HG03095 (cell line): ENCODE measurements around the gene LNX2.

ENCODE experiments used
- ATAC-seq: cut with Tn5 transposase; IDR thresholded peaks from one replicate; pipeline ENCODE4 v1.9.1; 2021; ENCODE audit warnings: moderate library complexity; ENCODE audit not compliant: unreplicated experiment

LNX2 gene

DNA sequence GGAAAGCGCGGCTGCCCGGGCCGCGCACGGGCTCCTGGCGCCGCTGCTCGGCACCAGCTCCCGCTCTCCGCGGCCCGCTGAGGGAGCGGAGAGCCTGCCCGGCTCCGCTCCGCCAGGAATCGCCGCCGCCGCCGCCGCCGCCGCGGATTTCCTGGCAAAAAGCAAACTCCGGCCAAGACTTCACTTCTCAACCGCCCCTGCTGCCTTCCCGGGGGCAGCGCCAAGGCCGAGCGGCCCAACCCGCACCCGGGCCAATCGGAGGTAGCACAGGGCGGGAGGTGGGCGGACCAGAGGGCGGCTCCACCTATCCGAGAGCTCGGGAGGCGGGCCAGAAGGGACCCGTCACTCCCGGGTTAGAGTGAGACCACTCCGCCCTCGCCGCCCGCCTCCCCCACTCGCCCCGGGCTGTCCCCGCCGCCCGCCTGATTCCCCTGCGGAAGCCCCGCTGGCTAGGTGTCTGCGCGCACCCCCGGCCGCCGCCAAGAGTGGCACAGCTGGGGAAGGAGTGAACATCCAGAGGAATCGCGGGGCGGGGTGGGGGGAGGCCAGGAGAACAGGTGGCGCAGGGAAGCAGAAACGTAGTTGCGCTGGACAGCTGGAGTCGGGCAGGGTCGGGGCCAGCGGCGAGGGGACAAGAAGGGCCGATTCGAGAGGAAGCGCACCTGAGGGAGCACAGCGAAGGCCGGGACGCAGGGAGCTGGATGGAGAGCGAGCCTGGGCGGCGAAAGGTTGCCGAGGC is at the start of gene LNX2:
TSS of gene LNX2 (minus strand) at position 153 of the 739 bp plus-strand sequence. CDS start 38,826 bp downstream, outside the sequence.
- peak; percentile 87 for ATAC-seq

DNA sequence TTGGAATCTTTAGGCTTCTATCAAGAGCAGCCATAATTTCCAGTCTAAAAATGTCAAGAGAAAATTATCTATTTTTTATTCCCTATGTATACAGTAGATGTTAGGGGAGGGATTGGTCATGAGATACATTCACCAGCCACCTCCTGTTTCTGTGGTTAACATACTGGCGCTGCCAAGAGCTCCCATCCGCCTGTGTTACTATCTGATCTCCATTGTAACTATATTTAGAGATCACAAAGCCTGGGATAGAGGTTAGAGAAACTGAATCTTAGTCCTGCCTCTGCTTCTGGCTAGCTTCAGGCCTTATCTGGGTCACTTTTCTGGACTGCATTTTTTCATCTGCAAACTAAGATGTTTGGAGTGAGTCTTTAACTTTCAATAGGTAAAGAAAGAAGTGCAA is 47.6 kb upstream of the LNX2 start:
- ATAC-seq, result no peak

DNA sequence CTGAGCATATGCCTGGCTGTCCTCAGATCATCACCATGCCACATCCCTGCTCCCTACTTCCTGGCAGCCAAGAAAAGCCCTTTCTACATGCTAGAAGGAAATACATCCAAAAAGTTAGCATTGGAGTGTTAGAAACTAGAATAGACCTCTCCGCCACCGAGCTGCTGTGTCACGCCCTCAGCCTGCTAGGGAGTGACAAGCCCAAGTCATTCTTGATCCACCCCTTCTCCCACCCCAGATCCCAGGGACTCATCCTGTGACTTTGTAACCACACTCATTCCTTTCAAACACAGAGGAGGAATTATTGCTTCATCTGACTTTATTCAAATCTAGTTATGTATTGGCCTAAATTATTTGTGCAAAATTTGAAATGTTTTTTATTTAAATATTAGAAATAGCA is 46.6 kb upstream of the LNX2 start:
- ATAC-seq, result no peak

DNA sequence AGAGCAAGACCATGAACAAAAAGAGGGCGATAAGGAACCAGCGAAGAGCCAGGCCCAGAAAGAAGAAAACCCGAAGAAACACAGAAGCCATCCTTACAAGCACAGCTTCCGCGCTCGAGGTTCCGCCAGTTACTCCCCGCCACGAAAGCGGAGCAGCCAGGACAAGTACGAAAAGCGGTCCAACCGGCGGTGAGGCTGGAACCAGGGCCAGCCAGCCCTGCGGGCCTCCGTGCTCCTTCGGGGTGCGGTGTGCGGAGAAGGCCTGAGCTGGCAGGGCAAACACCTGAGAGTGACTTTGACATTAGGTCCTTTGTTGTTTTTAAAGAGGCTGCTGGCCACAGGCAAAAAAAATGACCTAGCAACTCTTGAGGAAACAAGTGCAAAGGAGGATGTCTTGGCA is 45.4 kb upstream of the LNX2 start:
- ATAC-seq, result no peak

DNA sequence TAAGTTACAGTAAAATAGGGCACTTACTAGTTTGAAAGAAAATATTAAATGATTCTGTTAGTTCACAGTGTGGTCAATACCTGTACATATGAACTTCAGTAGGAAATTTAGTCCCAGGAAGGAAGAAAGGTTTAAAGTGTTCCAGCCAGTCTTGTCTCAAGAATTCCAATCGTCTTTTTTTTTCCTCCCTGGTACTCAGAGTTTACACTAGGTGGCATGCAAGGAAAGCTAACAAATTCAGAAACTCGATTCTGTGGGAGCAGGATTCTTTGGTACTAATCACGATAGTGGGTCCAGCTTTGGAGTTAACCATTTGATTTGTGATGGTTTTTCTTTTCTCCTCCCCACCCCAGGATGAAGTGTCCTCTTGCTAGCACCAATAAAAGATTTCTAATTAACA is 45.0 kb upstream of the LNX2 start:
- ATAC-seq, result no peak

DNA sequence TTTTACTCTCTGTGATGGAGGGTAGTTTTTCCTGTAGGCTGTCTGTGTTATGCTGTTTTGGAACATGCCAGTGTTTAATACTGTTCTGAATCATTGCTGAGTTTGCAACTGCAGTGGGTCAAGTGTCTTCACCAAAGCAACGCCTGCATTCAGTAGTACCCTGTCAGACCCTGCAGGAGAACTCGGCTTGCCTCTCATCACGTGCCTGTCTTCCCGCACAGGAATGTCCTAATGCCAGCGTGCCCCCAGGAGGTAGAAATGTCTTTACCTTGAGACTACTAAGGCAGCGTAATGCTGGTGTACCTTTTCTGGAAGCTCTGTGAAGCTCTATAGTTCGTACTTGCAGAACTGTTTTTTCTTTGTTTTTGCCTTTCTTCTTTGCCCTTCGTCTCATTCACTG is 43.6 kb upstream of the LNX2 start:
- no peak for ATAC-seq

DNA sequence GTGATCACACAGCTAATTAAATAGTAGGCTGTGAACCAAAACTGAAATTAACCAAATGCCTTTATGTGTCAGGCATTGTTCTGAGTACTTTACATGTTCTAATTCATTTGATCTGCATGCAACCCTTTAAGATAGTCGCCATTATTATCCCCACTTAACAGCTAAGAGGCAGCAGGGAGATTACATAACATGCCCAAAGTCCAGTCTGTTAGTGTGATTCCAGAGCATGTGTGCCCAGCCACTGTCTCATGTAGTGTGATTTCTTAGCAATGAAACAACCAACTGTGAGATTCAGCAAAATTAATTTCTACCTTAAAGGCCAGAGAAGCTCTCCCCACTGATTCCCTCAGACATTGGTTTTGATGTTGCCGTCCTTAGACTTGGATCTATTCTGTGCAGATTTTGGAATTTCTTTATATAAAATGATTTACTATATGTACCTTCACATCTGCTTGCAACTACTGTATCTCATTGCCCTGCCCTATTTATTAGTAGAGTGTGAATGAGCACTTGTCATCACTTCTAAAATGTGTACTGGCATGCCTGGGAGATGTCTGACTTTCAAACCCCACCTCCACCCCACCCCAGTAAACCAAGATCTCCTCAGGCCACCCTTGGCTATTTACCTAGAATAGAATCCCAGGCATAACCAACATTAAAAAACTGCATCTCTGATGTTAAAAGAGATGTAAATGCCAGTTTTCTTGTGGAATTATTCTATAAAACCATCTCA is 42.6 kb upstream of the LNX2 start:
- no peak for ATAC-seq

DNA sequence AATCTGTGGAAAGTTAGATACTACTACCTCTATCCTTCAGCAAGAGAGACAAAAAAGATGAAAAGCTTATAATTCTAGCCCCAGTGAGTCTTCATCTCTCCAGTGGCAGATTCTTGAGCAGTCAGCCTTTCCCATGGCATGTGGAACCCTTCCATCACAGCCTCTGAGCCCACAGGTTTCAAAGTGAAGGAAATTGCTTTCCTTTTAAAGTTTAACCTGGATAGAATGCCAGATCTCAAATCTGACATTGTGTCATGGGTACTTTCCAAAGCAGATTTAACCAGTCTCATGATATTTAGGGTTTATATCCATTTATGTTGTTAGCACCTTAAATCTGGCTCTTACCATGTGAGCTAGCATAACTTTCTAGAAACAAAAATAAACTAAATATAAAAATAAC is 40.7 kb upstream of the LNX2 start:
- no peak for ATAC-seq

DNA sequence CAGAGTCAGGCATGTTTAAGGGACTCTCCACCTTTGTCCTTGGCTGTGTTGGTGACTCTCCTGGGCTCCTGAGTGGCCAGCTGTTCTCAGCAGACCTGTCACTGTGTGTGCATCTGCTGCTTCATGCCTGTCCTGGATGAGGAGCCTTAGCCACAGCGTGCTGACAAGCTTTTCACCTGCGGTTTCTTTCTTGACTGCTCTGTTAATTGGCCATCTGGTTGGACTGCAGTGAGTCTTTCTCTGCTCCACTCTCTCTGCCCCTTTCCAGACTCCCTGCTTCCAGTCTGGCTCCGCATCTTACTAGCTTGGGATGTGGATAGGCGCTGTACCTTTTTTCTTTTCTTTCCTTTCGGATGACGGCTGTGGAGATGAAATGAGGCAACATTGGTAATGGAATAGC is 40.2 kb upstream of the LNX2 start:
- no peak for ATAC-seq

DNA sequence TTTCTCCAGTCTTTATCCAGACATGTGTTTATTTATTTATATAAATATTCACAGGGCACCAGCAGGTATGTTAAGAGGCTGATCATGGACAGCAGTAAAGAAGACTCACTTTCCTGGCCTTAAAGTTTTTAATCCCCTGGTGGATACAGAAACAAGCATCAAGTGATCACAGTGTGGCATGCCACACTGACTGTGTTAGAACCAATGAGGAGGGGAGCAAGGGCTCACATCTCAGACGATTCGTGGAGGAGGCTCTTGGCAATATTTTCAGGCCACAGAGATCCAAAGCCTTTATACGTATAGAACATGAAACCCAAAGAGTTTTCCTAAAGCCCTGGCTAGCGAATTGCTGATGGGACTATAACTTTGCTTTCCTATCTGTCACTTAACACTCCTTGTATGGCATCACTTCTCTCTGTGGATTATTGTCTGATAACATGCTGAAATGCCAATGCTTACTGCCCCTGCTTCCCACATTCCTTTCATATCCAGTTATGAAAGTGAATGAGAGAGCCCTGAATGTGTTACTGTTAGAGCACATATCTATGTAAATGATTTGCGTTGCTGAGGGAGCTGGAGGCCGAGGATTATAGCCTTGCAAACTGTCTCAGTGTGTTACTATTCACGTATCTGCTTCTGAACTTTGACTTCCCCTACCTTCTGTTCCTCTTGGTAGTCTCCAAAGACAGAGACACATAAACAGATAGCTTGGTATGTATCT is 39.0 kb upstream of the LNX2 start:
- no peak for ATAC-seq

DNA sequence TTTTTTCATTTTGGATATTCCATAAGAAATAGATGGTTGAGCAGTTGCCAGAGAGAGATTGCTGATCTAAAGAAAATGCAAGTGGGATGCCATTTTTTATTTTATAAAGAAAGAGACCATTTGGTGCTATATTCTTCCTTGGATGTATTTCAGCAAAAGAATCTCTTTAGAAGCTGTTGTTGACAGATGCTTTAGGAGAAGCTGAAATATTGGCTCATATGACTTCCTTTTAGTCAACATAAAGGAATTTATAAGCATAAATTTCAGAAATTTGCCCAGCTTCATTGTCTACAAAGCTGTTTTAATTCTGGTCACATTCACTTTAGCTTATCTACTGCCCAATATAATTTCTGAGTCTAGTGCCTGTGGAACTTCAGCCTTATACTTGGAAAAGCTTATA is 38.2 kb upstream of the LNX2 start:
- no peak for ATAC-seq

DNA sequence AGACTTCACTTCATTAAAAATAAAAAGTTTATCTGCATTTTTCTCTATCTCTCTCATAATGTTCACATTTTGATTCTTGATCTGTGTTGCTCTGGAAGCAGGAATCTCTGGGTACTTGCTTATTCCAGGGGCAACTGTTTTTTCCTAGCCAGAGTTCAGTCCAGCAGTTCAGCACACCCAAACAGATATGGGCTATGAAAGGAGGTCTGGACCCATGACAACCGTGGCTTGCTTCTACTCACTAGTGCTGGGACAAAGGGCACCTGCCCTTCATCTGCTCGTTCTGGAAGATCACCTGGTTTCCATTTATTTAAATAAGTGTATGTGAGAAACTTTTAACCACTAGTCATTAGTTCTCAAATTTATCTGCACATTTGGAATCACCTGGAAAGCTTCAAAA is 37.4 kb upstream of the LNX2 start:
- no peak for ATAC-seq

DNA sequence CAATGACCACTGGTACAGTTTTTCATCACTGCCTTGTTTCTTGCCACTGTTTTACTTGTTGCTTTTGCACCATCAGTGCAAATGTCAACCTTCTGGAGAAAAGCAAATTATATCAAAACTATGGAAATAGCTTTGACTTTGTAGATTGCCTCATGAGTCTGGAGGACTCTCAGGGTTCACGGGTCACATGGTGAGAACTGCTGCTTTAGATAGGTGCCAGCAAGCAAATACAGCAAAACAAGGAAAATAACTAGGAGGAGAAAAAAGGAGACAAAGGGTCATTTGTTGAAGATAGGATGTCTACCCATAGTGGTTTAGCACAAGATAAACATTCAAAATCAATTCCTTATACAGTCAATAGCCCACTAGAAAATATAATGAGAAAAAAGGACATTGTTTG is 34.5 kb upstream of the LNX2 start:
- ATAC-seq, result no peak

DNA sequence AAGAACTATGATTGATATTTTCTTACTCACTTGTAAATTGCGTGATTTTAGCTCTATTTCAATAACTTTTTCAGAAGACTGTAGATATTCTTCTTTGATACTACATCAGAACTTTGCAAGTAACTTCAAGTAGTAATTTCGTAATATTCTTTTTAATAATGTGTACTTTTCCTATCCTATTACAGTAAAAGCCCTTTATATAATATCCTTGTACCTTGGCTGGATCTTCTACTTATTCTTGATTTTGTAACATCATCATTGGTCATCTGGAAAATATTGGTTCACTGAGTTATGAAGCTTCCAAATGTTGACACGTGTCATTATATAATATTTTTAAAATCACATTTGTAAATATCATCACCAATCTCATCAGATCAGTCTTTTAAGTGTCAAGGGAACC is 33.7 kb upstream of the LNX2 start:
- no peak for ATAC-seq

DNA sequence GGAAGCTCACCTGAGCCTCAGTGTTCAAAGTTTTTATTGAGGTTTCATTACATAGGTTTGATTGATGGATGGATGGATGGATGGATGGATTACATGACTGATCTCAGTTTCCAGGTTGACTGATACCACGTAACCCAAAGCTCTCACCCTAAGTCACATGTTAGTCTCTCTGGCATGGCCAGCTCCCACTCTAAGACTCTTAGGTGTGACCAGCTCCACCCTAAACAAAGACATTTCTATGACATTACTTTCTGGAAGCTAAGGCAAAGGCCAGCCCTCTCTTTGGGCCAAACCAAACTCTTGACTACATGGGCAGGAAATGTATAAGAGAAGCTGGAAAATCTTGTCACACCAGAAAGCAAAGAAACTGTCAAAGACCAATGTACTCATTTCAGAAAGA is 30.0 kb upstream of the LNX2 start:
- no peak for ATAC-seq

DNA sequence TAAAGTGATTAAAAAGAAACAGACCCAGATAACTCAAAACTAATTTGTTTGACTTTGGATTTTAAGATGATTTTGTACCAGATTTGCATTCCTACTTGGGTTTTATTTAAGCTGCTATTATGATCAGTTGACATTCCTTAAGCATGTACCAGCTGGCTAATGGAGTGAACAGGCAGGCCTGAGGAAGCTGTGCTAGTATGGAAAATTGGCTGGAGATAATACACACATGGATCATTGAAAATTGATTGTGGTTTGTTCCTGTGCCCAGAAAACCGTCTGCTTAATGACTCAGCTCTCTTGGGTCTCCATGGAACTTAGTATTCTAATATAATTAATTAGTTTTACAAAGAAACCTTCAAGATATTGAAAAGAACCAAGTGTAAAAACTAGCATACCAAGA is 24.0 kb upstream of the LNX2 start:
- no peak for ATAC-seq

DNA sequence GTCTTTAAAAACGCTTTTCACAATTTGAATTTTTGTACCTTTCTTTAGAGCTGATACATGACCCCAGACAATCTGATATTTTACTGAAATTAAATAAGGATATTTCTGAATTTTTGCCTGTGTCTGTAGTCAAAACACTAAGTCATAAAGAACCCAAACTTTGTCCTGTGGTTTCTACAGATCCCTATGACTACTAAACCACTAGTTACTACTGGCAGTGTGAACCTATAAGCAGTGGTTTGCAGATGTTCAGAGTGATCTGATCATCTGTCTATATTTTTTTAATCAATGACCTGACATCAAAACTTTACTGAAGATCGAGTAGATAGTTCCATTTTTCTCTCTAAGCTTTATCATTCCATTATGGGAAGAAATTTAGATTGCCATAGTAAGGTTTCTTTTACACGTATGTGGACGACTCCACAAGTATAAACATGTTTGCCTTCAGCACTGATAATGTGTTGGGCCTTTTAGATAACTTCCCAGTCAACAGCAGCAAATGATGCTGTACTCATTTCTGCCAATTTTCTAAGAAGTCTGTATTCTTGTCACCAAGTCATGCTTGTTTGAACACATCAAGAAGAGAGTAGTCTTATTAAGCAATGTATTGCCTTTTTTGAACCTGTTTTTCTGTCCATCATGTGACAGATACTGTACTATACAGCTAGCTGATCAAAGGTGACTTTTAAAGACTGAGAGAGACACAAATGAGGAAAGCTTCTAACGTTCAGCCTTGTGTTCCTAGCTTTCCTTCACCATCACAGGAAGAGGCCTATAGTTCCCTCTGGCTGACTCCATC is 23.2 kb upstream of the LNX2 start:
- no peak for ATAC-seq

DNA sequence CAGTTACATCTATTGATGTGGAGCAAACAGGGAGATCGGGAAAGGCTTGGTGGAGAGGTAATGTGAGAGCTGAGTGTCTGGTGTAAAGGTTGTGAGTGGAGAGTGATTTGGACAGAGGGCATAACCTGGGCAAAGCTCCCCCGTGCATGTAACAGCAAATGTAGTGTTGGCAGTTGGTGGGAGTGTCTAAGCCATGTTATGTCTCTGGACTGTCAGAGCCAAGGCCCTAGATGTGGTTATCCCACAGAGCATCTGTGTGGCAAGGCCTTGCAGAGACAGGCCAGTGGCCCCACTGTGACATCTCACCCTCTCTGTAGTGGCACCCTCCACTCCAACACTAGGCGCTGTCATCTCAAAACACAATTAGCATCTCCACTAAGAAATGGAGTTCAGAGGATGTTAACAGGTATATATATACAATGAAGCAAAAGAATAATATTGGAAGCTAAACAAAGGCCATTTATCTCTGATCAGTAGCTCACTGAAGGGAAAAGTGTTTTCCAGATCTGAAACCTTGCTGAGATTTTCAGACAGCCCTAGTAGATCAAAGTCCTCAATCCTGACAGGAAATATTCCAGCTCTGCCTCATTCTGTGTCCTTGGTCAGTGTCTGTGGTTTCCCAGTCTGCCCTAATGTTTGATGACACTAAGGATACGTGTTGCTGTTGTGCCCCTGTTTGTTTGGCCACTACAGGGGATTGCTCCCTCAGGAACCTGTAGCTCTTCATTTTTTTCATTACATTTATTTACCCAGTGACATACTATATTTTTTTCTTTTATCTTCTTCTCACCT is 21.6 kb upstream of the LNX2 start:
- no peak for ATAC-seq

DNA sequence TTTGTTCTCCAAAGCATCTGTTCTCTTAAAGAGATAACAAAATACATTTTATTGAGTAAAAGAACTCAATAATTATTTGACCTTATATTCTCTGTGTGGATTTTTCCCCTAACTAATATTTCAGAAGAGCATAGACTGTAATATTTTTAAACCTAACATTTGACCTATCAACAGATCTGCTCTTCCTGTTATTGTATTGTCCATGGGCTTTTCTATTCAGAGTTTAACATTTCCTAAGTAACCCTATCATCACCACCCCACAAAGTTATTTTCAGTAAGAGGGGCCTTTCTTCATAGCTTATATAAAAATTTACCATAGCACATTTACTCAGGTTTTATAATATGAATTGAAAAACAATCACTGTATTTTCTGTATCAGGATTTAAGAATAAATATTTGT is 18.9 kb upstream of the LNX2 start:
- ATAC-seq, result no peak

DNA sequence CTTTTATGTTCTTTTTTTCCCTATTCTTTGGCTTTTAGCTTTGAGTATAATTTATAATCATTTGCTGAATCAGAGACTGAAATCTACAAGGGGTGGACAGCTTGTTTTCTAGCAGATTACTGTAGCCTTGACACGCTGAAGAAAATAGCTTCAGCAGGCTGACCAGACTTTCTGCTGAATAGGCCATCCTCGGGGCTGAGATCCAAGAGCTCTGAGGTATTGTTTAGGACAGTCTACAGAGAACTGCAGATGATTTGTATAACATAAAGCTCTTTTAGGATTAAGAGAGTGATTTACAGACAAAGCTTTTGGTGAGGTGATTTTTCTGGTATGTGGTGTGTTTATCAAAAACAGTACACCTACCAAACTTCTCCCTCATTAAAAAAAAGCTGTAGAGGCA is 18.2 kb upstream of the LNX2 start:
- no peak for ATAC-seq
